ENCODE results near the gene MB21D2.
"Not testable (repeated sequence)": the region's sequence is repeated elsewhere in the genome, so short reads cannot be mapped to it uniquely, and the experiment has no call there.

Gene MB21D2

DNA sequence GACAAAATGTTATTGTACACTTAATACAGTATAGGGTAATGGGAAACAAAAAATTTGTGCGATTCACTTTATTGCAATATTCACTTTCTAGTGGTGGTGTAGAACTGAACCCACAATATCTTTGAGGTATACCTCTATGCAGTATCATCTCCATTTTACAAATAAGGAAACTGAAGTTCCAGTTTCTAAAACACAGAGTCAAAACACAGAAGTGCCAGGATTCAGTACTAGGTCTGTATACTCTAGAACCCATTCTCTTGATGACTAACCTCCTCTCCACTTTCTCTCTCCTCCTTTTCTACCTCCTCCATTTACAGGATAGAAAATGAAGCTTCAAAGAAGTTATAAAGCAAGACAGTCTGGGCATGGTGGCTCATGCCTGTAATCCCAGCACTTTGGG, 62.2 kb downstream of the MB21D2 start:
- FAIRE-seq: no peak

DNA sequence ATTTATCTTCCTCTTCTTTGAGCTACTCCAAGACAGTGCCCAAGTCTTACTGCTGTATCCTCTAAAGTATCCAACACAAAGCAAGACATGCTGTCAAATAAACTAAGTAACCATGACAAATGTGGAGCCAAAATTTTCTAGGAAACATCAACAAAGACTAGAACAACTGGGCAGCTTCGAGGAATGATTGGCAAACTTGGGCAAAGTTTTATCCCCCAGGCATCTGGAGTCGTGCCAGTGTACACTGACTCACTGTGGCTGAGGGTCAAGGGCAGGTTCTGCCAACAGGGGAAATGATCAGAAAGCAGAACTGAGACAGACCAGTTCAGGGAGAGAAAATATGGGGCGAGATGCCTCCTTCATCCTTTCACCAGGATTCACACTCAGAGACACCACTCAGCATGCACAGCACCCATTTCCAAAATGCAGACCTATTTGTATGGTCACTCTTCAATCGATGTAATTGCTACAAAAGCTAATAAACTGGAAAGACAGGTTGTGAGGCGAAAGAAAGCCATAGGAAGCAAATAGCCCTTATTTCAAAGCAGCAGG, 65.8 kb downstream of the MB21D2 start:
- FAIRE-seq: no peak

DNA sequence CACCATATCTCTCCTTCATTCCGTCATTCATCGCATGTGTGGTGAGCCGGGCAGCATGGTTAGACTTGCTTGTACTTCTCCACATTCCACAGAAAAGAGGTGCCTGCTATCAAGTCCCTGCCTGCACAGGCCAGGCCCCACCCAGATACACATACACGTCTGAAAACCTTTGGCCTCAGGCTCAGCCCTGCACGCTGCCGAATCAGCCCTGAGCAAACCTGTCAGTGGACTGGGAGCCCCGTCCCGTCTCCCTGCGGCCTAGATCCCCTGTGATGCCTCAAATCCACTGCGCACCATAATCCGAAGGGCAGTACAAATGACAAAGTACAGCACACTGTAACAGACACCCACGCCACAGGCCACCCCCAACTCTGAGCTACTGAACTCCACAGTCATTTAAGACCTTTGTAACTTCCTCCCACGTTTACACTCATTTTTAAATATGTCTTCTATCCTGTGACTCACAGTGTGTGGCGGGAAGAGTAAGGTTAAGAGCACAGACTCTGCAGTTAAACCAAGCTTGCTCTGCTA, 67.1 kb downstream of the MB21D2 start:
- FAIRE-seq: no peak

- not testable (repeated sequence) for FAIRE-seq
Observed at GRCh38 chr3:192849821-192850220, 67.8 kb downstream of the MB21D2 start.

DNA sequence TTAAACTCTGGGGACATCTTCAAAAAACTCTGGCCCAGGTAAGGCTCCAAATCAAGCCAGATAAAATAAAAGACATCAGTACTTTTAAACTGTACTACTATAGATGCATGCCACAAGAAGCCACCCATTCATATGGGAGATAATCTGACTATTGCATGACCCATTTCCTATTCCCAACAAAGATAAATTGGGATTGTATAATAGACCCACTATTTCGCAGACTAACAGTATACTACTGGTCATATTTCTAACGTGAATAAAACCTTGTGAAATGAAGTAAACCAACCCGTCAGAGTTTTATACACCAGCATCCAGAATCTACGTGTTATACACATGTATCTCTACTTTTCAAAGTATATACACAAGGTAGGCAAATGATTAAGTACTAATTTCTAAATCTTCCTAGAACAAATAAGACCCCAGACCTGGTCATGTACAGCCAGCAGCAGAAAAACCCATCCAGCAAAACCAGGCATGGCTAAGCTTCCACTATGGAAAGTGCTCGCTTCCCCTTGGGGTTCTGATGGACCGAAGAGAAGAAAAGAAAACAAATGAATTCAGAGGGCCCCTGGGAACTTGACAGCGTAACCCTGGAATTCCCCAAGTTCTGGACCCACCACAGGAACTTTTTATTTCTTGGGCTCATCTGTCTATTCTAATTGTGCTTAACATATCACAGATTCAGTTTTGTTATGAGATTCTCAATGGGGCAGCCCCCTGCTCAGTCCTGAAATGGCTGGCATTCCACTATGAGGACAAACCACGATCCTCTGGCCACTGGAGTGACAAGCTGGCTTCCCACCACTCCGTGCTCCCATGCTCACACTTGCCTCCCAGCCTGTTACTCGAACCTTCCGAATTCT, 69.1 kb downstream of the MB21D2 start:
- FAIRE-seq: no peak

- FAIRE-seq: no peak
Observed at GRCh38 chr3:192847941-192848340, 69.7 kb downstream of the MB21D2 start.

- no peak for FAIRE-seq
Observed at GRCh38 chr3:192845526-192845855, 72.2 kb downstream of the MB21D2 start.

DNA sequence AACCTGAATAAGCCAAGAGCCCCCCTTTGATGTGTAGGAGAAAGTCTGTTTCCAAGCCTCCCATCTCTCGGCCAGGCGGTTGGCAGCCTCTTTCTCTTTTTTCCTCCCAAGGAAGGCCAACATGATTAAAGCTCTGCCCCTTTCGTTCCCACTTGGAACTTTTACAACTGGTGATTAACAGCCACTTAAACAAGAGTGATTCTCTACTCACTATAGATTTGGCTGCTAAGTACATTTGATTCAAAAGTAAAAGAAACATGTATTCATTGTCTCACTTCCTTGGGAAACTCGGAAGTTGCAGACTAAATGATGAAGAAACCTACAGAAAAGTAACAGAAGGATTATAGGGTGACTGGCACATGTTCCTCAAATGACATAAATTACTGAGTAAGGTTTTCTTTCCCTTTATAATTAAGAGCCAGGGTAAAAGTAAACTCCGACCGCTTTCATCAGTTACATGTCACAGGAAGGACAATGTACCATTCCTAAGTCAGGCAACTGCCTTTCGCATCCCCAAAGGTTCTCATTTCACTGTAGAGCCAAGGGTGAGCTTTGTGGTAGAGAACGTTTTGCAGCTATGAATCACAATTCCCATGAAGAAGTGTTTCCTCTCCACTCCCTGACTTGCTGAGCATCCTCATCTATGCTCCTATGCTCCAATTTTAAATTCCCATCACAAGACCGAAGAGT, 72.7 kb downstream of the MB21D2 start:
- no peak for FAIRE-seq

DNA sequence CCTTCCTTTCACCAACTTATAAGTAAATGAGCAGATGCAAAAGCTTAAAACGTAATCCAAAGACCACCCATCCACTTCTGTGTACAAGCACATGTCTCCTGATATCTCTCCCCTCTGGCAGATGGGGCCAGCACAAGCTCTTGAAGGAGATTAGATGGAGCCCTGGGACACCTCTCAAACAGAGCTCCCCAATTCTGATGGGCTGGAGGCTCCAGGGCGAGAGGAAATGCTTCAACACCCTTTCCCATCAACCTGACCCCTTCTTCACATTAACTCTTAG, 73.2 kb downstream of the MB21D2 start:
- no peak for FAIRE-seq

GRCh38 chr3:192843723-192844485, 73.8 kb downstream of the MB21D2 start:
- FAIRE-seq: no peak

DNA sequence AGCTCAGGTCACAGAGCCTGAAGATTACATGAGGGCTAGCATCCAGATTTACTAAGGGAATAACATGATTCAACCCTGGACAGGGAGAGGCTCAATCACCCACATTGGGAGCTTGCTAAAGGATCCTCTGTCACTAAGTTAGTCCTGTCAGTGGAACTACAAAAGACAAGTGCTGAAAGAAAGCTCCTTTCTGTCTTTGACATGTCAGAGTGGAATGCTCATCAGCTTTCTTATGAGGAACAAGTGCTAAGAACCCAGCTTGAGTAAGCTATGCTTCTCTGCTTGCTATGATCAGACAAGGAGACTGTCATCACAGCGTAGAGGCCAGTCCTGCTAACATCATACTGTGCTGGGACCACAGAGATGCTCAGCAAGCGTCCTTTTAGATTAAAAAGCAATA, 74.5 kb downstream of the MB21D2 start:
- FAIRE-seq: no peak

GRCh38 chr3:192842711-192843110, 74.9 kb downstream of the MB21D2 start:
- FAIRE-seq: no peak

DNA sequence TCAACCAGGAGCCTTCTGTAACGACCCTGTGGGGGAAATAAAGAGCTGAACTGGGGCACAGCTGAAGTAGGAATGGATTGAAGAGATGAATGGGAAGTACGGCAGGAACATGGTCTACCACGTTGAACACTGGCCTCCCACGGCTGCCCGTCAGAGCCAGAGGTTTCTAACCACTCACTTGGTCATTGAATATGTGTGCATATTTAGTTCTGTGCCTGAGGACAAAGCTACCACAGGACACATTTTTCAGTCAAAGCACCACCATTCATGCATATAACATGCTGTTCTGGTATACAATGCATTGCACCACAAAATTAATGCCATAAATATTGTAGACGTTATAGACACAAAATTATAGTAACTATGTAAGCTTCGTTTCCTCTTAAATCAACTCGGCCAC, 75.5 kb downstream of the MB21D2 start:
- no peak for FAIRE-seq

DNA sequence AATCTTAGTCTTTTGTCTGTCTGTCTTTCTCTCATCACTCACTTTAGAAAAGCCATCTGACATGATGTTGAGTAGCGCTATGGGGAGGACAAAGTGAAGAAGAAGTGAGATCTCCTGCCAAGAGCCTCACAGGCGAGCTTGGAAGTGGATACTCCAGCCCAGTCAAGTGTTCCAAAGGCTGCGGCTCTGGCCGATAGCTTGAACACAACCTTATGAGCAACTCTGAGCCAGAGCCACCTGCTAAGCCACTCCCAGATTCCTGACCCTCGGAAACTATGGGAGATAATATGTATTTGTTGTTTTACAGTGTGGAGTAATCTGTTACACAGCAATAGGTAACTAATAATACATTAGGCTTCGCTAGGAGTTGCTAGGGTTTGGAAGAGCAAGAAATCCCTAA, 76.2 kb downstream of the MB21D2 start:
- FAIRE-seq: no peak

GRCh38 chr3:192840143-192840836, 77.4 kb downstream of the MB21D2 start:
- no peak for FAIRE-seq

DNA sequence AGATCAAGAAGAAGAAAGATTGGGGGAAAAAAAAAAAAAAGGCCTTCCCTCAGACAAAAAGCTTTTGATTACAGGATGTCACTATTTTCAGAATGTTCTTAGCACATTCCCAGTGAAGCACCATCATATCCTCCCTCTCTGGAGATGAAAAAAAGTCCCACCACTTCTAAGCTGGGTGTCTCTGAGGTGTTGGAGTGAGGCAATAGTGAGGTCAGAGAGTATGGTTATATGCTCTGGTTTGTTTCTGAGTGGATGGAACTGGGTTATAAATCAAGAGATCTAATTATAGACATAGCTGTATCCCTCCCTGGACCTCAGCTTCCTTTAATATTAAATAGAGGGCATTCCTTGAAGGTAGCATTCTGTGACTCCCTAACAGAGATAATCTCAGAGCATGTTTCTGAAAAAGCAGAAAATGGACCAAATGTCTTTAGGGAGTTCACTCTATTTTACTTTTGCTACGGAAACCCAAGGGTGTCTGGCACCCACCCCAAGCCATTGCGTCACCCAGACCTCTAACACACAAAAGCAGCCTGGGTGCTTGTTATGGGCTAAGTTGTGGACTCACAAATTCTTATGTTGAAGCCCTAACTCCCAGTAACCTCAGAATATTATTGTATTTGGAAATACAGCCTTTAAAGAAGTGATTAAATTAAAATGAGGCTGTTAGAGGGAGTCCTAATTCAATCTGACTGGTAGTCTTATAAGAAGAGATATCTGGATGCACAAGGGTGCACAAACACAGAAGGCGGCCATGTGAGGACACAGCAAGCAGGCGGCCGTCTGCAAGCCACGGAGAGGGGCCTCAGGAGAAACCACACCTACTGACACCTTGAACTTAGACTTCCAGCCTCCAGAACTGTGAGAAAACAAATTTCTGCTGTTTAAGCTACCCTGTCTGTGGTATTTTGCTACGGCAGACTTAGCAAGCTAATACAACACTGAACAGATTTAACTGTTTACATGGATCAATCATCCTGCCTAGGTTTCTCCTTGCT, 81.5 kb downstream of the MB21D2 start:
- no peak for FAIRE-seq

DNA sequence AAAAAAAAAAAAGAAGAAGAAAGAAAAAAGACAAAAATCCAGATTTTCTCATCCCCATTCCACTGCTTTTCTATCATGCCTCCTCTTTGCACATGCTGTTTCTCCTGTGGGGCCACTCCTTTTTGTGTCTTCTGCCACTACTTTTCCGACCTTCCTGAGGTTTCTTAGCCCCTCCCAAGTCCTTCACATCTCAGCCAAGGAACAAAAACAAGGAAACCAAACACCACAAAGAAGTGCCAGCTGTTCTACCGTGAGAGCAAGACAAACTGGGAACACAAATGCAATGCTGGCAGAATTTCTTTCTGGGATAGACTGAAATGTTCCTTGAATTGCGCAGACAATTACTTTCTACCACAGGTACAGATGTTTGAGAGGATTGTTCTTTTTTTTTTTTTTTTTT, 83.2 kb downstream of the MB21D2 start:
- FAIRE-seq: no peak

- FAIRE-seq: no peak
Observed at GRCh38 chr3:192833177-192833890, 84.3 kb downstream of the MB21D2 start.

DNA sequence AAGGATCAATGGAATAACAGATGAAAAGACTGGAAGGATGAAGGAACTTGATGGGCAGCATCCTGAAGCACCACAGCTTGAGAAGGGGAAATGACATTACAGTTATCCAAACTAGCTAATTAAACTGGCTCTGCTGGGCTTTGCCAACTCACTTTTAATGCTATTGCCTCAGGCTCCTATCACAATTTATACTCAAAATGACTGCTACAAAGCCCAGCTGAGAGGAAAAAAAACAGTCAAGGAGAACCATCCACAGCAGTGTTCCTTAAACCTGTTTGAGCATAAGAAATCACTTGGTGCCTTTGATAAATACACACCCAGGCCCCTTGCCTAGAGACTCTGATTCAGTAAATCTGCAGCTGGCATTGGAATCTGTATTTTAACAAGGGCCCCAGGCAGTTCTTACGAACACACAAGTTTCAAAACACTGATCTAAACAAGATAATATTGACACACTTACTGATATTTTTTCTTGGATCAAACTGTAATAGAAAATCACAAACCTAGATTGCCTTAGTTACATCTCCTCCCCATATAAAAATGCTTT, 85.8 kb downstream of the MB21D2 start:
- no peak for FAIRE-seq

- no peak for FAIRE-seq
Observed at GRCh38 chr3:192831111-192831644, 86.5 kb downstream of the MB21D2 start.
